Measurements from ENCODE around the gene NSFL1C. TPM values are rescaled to one million over a fixed set of nuclear protein-coding genes. Genes with fewer than 3 reads are reported as not detected.
A peak's percentile ranks its signal among the peaks of the same experiment; 100 is the strongest.

Gene NSFL1C
- total RNA-seq, 1 experiment from 2014 or later, result 47.8 TPM

DNA sequence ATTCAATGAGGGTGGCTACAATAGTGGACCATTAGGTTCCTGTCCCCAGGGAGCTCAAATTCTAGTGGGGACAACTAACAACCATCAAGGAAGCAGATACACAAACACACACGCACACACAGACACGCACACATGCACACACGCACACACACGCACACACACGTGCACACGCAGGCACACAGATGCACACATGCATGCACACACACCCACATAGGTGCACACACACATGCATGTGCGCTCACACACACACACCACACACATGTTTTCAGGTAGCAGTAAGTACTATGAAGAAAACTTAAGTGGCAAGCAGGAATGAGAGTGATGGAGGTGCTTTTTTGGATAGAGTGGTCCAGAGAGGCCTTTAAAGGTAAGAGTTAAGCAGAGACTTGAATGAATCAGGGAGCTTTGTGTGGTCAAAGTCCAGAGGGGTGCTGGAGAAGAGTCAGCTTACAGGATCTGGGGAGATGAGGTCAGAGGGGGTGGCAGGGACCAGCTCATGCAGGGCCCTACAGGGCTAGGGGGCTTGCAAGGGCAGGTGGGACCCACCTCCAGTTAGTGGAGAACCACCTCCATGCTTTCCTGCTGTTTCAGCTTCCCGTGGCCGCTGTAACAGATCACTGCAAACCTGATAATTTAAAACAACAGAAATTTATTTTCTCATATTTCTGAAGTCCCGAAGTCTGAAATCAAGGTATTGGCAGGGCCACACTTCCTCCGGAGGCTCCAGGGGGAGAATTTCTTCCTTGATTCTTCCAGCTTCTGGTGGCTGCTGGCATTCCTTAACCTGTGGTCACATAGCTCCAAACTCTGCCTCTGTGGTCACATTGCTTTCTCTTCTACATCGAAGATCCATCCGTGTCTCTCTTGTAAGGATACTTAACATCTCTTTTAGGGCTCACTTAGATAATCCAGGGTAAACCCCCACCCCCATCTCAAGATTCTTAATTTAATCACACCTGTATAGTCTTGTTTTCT is 6.9 kb upstream of the NSFL1C start:
- Histone ChIP-seq H3K27me3 (no peaks in the 10 kb centered on the region), H3K4me1 (no peaks in the 10 kb centered on the region), H3K4me3 (no peak overlapping the region), H3K27ac (no peak overlapping the region), H3K36me3 (no peaks in the 10 kb centered on the region), H3K9me3 (replicated peaks) (no peaks in the 10 kb centered on the region)
- DNase-seq, result no peak

DNA sequence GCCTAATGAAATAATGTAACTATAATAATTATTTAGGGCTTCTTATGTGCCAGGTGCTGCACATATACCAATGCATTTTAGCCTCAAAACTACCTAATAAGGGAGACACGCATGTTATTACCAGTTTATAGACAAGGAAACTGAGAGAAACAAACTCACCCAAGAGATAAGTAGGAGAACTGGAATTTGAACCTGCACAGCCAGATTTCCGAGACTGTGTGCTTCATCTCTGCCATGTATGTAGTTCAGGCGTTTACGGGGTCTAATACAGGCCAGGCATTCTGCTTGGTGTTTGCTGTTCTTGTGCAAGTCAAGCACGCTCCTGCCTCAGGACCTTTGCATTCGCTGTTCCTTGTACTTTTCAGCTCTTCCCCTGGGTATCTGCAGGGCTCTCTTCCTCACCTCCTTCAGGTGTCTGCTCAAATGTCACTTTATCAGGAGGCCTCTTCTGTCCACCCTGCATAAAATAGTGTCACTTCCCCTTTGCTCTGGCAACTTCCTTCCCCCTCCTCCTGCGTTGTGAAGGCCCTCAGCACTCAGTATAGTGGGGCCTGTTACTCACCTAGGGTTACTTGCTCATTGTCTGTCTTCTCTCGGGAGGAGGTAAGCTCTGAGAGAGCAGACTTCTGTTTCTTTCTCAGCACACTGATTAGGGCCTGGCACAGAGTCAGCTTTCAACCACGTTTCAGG is 6.1 kb upstream of the NSFL1C start:
- no peak overlapping the region for H3K27ac ChIP-seq
- DNase-seq, result no peak
- H3K4me1 ChIP-seq, result no peaks in the 10 kb centered on the region

DNA sequence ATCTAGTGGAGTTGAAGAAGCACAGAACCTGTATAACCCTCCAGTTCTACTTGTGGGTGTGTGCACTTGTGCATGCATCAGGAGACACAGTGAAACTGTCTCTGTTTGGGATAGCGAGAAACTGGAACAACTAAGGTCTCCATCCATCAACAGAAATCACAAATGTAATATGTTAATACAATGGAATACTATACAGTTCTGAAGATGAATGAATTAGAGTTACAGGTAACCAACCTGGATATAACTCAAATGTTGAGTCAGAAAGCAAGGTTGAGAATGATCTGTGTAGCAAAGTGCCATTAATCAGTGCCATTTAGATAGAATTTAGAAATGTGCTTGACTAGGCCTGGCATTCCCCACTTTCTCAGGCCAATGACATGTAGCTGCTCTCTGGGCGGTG is 4.6 kb upstream of the NSFL1C start:
- no peaks in the 10 kb centered on the region for H3K4me1 ChIP-seq
- no peaks in the 10 kb centered on the region for H3K9me3 ChIP-seq (replicated peaks)
- H3K27ac ChIP-seq, result no peak overlapping the region
- no peaks in the 10 kb centered on the region for H3K27me3 ChIP-seq
- no peak overlapping the region for H3K4me3 ChIP-seq
- DNase-seq, result no peak
- no peaks in the 10 kb centered on the region for H3K36me3 ChIP-seq

More for the DNA sequence above, 6.1 kb upstream of the NSFL1C start:
- no peaks in the 10 kb centered on the region for H3K36me3 ChIP-seq
- no peaks in the 10 kb centered on the region for H3K9me3 ChIP-seq (replicated peaks)
- no peak overlapping the region for H3K4me3 ChIP-seq
- no peaks in the 10 kb centered on the region for H3K27me3 ChIP-seq

DNA sequence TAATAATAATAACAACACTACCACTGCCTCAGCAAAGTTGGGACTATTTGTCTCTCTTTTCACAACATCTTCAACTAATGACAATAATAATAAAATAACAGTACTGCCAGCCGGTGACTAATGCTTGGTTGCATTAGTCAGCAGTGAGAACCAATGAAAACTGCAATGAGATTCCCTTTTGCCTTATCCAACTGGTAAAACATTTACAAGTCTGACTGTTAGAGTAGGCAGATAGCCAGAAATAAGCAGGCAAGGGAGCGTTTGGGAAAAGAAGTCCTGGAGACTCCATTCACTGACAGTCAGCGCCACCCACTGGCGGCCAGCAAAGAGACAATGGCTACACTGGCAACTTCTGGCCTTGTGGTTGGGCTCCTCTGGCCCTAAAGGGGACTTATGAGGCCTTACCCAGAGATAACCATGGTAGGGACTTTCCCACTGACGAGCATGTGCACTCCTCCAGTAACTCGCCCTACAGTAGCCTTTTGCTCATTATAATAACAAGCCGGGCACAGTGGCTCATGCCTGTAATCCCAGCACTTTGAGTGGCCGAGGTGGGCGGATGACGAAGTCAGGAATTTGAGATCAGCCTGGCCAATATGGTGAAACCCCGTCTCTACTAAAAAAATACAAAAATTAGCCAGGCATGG is 3.4 kb upstream of the NSFL1C start:
- Histone ChIP-seq H3K4me3 (no peak overlapping the region), H3K4me1 (peaks cover 2% of the 10 kb centered on the region; the same call in 1 of the 2 replicates)
- peak; percentile 84 to 91 for DNase-seq

DNA sequence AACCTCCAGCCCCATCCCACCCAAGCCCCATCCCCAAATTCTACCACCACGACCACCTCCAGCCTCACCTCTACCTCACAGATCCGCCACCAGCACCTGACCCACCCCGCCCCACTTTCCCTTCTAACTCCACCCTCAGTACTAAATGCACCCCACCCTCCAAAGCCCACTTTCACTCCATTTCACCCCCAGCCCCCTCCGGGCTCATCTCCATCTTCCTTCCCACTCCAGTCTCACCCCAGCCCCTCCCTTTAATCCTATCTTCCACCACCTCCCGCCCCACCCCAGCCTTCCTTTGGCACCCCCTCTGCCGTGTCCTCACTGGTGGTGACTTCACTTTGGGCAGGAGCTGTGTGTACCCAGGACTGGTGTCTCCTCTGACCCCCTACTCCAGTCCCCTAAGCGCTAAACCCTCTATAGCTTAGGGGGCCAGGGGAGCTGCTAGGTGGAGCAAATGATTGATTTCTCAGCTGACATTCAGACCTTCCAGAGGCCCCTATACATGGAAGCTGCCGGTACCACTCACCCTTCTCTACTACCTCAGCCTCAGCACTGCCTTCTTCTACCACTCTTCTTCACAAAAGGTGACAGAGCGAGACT is 2.8 kb upstream of the NSFL1C start:
- H3K36me3 ChIP-seq, result peaks cover 5% of the 10 kb centered on the region
- H3K4me3 ChIP-seq, result no peak overlapping the region
- DNase-seq, result no peak
- H3K27ac ChIP-seq, result no peak overlapping the region
- H3K4me1 ChIP-seq, result peaks cover 2% of the 10 kb centered on the region; the same call in 1 of the 2 replicates
- H3K27me3 ChIP-seq, result no peaks in the 10 kb centered on the region
- no peaks in the 10 kb centered on the region for H3K9me3 ChIP-seq (replicated peaks)

More for the DNA sequence above, 3.4 kb upstream of the NSFL1C start:
- no peaks in the 10 kb centered on the region for H3K27me3 ChIP-seq
- H3K36me3 ChIP-seq, result peaks cover 2% of the 10 kb centered on the region; the same call in 1 of the 2 replicates
- H3K27ac ChIP-seq, result no peak overlapping the region
- no peaks in the 10 kb centered on the region for H3K9me3 ChIP-seq (replicated peaks)

DNA sequence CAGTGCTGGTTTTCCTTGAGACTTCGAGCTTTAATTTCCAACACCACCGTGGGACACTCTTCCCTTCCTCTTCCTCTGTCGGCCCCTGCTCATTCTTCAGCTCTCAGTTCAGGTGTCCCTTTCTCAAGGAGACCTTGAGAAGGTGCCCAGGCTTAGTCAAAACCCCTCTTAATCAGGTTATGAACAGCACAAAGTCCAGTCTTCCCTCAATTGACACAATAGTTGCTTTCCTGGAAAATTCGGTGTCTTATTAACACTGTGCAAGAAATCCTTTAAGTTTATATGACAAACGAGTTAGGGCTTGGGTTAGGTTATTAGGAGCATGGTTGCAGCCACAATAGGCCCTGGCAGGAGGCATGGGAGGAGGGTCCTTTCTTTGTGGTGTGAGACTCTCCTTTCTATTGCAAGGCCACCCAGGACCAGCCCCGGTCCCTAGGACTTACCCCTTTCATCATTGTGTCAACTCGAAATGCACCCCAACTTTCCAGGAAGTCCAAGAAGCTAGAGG is 1.5 kb upstream of the NSFL1C start:
- no peak overlapping the region for H3K4me3 ChIP-seq
- no peaks in the 10 kb centered on the region for H3K9me3 ChIP-seq (replicated peaks)
- peaks cover 2% of the 10 kb centered on the region; the same call in 1 of the 2 replicates for H3K4me1 ChIP-seq
- H3K36me3 ChIP-seq, result peaks cover 11% of the 10 kb centered on the region
- no peaks in the 10 kb centered on the region for H3K27me3 ChIP-seq
- H3K27ac ChIP-seq, result no peak overlapping the region
- DNase-seq, result no peak

DNA sequence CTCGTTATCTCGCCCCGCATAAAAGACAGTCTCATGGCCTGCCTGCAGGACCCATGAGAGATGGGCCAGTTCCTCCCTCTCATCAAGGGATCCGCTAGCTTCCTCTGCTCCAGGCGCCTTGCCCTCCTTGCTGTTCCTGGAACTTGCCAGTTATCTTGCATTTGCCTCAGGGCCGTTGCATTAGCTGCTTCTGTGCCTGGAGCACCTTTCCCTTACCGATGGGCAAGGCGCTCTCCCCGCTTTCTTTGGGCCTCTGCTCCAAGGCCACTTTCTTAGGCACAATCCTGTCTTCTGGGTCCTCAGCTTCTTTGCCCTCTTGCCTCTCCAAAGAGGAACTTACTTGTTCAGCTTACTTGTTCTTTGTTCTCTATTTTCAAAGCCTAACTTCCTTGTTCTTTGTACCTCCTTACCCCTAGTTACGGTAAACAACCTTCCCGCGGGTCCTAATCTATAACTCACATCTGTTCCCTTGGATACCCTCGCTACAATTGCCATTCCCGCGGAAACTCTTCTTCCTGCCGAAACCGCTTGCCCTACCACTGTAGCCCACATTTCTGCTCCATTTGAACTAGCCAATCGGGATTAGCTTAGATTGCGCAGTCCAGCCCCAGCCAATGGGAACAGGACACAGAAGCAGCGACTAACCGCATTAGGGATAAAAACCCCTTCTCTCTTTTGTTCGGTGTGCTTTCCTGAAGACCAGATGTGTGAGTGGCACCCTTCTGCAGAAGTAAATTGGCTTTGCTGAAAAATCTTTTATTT is 887 bp upstream of the NSFL1C start:
- no peak for DNase-seq

DNA sequence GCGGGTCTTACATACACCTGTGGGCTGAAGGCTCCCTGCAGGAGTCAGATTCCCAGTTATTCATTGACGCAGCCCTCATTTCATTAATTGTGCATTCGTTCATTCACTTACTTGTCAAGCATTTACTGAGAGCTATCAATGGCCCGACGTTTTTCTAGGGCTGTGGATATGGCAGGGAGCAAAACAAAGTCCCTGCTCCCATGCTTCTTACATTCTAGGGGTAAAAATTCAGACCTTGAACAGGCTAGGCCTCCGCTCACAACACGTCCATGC is 369 bp upstream of the NSFL1C start:
- Histone ChIP-seq H3K4me1 (peaks cover 2% of the 10 kb centered on the region; the same call in 1 of the 2 replicates), H3K36me3 (peaks cover 11% of the 10 kb centered on the region), H3K4me3 (no peak overlapping the region), H3K9me3 (replicated peaks) (no peaks in the 10 kb centered on the region), H3K27ac (no peak overlapping the region), H3K27me3 (no peaks in the 10 kb centered on the region)
- no peak for DNase-seq

More for the DNA sequence above, 887 bp upstream of the NSFL1C start:
- peaks cover 2% of the 10 kb centered on the region; the same call in 1 of the 2 replicates for H3K4me1 ChIP-seq
- no peak overlapping the region for H3K27ac ChIP-seq
- H3K27me3 ChIP-seq, result no peaks in the 10 kb centered on the region
- H3K36me3 ChIP-seq, result peaks cover 11% of the 10 kb centered on the region
- H3K4me3 ChIP-seq, result no peak overlapping the region
- H3K9me3 ChIP-seq (replicated peaks), result no peaks in the 10 kb centered on the region

DNA sequence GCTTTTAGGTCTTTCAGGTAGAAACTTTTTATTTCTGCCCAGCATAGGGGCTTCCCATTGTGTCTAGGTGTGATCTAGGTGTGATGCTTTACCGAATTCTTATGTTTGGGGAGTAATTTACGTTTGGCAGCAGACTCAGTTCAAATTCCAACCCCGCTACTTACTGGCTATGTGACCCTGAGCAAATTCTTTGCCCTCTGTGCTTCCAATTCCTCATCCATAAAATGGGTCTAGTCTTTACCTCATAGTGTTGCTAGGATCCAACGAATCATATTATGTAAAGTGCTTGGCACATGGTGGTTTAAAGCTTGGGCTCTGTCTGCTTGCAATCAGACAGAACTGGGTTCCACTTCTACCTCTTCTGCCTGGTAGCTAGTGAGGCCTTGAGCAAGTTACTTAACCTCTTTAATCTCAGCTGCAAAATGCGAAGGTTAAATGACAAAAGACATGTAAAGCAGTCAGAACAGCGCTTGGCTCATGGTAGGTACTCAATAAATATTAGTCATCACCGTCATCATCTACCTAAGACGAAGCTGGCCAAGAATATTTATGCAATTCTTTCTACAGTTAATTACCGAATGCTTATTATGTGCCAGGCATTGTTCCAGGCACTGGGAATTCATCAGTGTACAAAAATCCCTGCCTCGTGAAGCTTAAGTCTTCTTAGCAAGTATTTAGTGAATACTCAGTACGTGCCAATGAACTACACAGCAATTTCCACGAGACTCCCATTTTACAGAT is 1.0 kb downstream of the NSFL1C start:
- Histone ChIP-seq H3K27me3 (no peaks in the 10 kb centered on the region), H3K36me3 (peaks cover 20% of the 10 kb centered on the region), H3K27ac (peak overlapping the region; percentile 87), H3K4me3 (peak overlapping the region; percentile 93), H3K9me3 (replicated peaks) (no peaks in the 10 kb centered on the region), H3K4me1 (peaks cover 2% of the 10 kb centered on the region; the same call in 1 of the 2 replicates)
- DNase-seq, result no peak

DNA sequence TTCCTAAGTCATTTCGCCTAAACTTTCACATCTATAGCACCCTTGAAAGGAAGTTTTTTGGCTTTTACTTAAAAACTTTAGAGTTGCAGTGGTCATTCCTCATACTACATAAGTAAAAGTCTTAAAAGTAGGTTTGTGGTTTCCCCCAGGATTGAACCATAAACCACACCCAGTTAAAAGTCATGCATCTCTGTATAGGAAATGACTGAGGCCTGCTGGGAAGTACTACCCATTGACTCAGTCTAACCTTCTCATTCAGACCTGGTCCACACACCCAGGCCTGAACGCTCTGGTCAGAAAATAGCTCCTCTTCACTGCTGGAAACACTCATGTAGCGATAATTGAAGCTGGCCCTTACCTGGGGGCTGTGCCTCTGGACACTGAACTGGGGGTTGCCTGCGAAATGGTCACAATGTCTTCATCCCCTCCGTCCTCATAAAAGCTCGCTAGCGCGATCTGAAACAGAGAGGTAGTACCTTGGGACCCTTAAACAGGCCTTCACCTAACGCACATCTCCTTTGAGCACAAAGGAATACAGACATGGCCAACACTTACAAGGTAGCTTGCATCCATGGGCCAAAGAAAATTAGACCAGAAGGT is 2.6 kb downstream of the NSFL1C start:
- H3K27ac ChIP-seq, result no peak overlapping the region
- peaks cover 33% of the 10 kb centered on the region for H3K36me3 ChIP-seq
- no peaks in the 10 kb centered on the region for H3K9me3 ChIP-seq (replicated peaks)
- H3K4me1 ChIP-seq, result peaks cover 2% of the 10 kb centered on the region; the same call in 1 of the 2 replicates
- H3K4me3 ChIP-seq, result no peak overlapping the region
- no peak for DNase-seq
- no peaks in the 10 kb centered on the region for H3K27me3 ChIP-seq

DNA sequence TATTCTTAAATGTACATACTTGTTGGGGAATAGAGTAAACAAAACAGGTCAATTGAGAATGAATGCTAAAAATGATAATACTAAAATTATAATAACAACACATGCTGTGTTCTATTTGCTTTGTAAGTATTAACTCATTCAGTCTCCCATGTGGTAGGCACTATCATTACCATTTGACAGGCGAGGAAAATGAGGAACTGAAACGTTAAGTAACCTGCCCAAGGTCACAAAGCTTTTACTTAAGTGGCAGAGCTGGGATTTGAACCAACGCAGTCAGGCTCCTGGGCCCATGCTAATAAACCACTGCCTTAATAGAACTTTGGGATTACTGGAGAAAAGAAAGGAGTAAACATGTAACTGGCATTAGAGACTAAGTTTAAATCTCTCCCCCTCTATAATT is 3.8 kb downstream of the NSFL1C start:
- Histone ChIP-seq H3K27ac (no peak overlapping the region), H3K4me3 (no peak overlapping the region), H3K4me1 (peaks cover 2% of the 10 kb centered on the region; the same call in 1 of the 2 replicates), H3K36me3 (peaks cover 40% of the 10 kb centered on the region), H3K9me3 (replicated peaks) (no peaks in the 10 kb centered on the region), H3K27me3 (no peaks in the 10 kb centered on the region)
- no peak for DNase-seq

DNA sequence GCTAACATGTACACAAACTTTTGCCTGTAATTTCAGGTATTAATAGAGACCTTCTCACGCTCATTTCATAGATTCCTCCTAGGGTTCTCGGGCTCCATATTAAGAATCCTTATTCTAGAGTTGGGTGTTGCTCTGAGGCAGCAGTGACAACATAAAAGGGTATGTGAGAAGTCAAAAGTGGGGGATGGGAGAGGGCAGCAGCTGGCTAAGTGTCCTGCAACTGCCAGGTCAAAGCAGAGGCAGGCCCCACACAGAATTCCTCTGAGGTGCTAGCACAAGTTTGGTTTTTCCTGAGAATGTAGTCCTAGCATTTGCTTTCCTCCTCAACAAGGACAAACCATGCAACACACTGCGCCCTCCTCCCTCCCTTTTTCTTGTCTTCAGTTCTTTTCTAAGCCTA is 4.6 kb downstream of the NSFL1C start:
- Histone ChIP-seq H3K27me3 (no peaks in the 10 kb centered on the region), H3K27ac (no peak overlapping the region), H3K9me3 (replicated peaks) (no peaks in the 10 kb centered on the region), H3K4me1 (peaks cover 3% of the 10 kb centered on the region), H3K36me3 (peaks cover 49% of the 10 kb centered on the region), H3K4me3 (no peak overlapping the region)
- no peak for DNase-seq

DNA sequence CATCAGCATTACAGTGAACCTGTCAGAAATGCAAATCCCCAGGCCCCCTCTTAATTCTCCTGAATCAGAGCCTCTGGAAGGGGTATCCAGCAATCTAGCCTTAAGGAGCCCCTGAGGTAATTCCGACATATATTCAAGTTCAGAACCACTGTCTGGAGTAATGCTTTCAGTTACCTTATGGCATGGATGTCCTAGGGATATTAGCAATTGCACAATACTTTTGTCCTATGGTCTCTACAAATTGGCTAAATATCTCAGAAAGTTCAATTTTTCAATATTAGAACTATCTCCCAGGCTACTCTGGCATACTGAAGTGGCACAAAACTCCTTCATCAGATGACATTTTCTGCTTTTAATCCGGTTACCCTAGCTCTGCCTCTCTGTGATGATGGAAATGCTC is 6.4 kb downstream of the NSFL1C start:
- H3K27me3 ChIP-seq, result no peaks in the 10 kb centered on the region
- DNase-seq, result no peak
- no peak overlapping the region for H3K4me3 ChIP-seq
- H3K9me3 ChIP-seq (replicated peaks), result no peaks in the 10 kb centered on the region
- H3K36me3 ChIP-seq, result peaks cover 57% of the 10 kb centered on the region
- H3K4me1 ChIP-seq, result peaks cover 13% of the 10 kb centered on the region
- H3K27ac ChIP-seq, result no peak overlapping the region

Measured in SJCRH30 (cell line).